Measurements from ENCODE around the gene KAZALD1.

The KAZALD1 gene

DNA sequence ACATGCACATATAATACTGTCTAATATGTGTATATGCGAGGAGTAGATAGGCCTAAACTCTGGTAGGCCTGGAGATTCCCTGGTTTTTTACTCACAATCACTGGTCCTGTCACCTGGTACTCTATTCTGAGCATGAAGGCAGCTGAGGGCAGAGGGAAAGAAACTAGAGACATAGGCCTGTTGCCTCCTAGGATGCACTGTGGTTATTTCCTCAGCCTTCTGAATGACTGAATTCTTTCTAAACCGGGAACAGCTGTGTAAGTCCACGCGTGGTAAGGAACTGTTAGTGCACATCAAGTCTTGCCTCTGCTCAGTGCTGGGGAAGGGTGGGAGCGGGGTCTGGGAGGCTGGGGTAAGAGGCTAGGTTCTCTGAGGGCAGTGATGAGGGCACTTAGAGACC lies 7.7 kb downstream of the KAZALD1 start:
- no peak for DNase-seq (ENCODE audit: low read depth)
- no peak overlapping the region for H3K4me3 ChIP-seq (ENCODE audit: low read depth, low read length)
- TF ChIP-seq, protein P1, sequence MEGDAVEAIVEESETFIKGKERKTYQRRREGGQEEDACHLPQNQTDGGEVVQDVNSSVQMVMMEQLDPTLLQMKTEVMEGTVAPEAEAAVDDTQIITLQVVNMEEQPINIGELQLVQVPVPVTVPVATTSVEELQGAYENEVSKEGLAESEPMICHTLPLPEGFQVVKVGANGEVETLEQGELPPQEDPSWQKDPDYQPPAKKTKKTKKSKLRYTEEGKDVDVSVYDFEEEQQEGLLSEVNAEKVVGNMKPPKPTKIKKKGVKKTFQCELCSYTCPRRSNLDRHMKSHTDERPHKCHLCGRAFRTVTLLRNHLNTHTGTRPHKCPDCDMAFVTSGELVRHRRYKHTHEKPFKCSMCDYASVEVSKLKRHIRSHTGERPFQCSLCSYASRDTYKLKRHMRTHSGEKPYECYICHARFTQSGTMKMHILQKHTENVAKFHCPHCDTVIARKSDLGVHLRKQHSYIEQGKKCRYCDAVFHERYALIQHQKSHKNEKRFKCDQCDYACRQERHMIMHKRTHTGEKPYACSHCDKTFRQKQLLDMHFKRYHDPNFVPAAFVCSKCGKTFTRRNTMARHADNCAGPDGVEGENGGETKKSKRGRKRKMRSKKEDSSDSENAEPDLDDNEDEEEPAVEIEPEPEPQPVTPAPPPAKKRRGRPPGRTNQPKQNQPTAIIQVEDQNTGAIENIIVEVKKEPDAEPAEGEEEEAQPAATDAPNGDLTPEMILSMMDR (IDR thresholded peaks at IDR 0.05; ENCODE audit: insufficient read depth, low read depth, low read length, missing control alignments): no peak

DNA sequence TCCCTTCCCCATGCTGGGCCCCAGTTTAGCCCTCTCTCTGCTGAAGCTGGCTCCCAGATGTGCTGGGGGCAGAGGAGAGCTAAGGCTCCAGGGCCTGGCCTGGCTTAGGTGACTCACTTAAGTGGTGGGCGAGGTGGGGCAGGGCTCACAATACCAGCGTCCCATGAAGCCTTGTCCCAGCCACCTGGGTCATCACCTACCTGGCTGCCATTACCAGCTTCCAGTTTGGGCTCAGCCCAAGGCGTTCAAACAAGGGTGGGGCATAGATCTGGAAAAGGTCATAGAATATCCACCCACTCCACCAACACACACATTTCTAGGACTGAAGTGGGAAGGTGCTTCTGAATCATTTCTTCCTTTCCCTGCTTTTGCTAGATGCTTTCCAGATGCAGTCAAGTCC lies 8.3 kb downstream of the KAZALD1 start:
- no peak overlapping the region for H3K4me3 ChIP-seq (ENCODE audit: low read depth, low read length)
- TF ChIP-seq, protein P1 (IDR thresholded peaks at IDR 0.05; ENCODE audit: insufficient read depth, low read depth, low read length, missing control alignments): no peak
- DNase-seq (ENCODE audit: low read depth): no peak

DNA sequence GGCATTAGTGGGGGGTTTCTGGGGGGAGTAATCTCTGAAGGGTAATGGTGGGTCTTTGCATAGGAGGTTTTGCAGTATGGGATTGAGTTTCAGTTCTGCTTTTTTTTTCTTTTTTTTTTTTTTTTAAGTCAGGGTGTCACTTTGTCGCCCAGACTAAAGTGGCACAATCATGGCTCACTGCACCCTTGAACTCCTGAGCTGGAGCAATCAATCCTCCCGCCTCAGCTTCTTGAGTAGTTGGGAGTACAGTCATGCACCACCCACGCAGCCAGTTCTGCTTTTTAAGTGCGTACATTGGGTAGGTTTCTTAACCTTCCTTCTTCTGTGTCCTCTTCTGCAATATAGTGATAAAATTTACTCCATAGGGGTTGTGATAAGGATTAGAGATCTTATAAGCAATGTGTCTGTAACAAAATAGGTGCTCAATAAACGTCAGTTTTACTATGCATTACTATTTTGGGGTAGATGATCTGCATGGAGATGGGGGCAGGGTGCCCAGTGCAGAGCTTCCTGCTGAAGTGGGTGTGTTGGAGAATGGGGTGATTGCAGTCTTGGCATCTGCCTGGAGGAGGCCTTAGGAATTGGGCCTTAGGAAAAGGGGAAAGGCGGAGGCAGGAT lies 9.6 kb downstream of the KAZALD1 start:
- H3K4me3 ChIP-seq (ENCODE audit: low read depth, low read length): no peak overlapping the region
- TF ChIP-seq, protein P1 (IDR thresholded peaks at IDR 0.05; ENCODE audit: insufficient read depth, low read depth, low read length, missing control alignments): no peak
- peak; percentile 48 for DNase-seq (ENCODE audit: low read depth)

DNA sequence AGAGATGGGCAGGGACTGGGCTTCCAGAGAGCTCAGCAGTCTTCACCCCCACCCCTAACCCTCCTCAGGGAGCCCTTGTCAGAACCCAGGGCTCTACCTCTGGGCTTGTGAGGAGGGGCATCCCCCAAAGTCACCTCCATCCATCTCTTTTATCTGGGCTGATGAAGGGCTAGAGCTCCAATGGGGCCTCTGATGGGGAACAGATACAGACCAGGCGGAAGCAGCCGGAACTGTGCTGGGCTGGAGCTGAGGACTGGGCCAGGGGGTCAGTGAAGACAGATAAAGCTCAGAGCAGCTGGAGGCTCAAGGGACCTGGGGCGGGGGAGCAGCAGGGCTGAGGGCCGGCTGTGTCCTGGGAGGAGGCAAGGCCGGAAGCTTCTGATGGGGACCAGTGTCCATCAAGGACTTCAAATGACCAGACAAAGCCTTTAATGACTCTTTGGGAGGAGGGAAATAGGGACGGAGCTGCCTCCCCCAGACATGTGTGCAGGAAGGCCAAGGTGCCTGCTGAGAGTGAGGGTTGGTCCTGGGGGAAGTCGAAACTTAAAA lies 10.2 kb downstream of the KAZALD1 start:
- TF ChIP-seq, protein P1 (IDR thresholded peaks at IDR 0.05; ENCODE audit: insufficient read depth, low read depth, low read length, missing control alignments): no peak
- H3K4me3 ChIP-seq (ENCODE audit: low read depth, low read length): no peak overlapping the region
- DNase-seq (ENCODE audit: low read depth): no peak

DNA sequence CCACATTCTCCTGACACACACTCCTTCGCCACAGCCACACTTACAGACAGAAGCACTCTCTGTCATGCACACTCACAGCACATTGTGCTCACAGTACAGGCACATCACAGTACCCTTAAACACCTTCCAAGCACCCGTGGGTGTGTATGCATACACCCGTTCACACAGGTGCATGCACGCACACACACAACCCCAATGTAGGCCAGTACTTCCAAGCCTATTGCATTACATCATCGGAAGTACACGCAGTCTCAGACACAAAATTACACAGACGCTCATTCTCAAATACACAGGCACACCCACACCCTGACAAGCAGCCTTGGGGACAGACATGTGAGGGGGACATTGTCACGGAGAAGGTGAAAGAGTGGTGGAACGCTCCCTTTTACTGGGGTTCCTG lies 11.1 kb downstream of the KAZALD1 start:
- H3K4me3 ChIP-seq (ENCODE audit: low read depth, low read length): no peak overlapping the region
- DNase-seq (ENCODE audit: low read depth): no peak
- TF ChIP-seq, protein P1 (IDR thresholded peaks at IDR 0.05; ENCODE audit: insufficient read depth, low read depth, low read length, missing control alignments): no peak

DNA sequence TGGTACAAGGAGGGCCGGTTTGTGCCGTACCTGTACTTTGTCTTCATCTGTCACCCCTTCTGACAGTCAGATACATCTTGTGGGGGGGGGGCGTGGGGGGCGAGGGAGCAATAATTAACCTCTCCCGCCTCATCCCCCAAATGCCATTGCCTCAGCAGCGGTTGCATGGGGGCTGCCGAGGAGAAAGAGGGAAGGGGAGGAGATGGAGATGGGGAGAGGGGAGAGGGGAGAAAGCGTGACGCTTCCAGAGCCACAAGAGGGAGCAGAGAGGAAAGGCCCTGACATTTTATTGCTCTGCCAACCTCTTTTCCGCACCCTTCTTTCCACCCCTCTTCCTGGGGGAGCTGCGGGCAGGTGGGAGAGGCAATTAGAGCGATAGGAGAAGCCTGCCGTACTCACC lies 11.8 kb downstream of the KAZALD1 start:
- H3K4me3 ChIP-seq (ENCODE audit: low read depth, low read length): no peak overlapping the region
- TF ChIP-seq, protein P1 (IDR thresholded peaks at IDR 0.05; ENCODE audit: insufficient read depth, low read depth, low read length, missing control alignments): no peak
- DNase-seq (ENCODE audit: low read depth): no peak

DNA sequence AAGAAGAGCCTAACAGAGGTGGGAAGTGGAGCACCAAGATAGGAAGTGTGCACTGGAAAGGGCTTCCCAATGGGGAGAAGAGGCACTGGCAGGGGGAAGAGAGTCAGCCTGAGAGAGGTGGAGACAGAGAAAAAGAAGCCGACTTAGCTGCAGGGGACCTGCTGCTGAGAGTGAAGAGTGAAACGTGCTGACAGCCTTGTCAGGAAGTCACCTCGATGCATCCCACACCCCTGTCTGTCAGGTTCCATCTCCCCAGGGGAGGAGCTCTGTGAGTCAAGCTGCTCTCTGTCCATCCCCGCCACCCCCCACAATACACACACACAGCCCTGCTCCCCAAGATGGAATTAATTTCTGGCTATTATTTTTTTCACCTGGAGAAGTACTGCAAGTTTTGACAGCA lies 14.0 kb downstream of the KAZALD1 start:
- no peak for DNase-seq (ENCODE audit: low read depth)
- TF ChIP-seq, protein P1 (IDR thresholded peaks at IDR 0.05; ENCODE audit: insufficient read depth, low read depth, low read length, missing control alignments): no peak
- no peak overlapping the region for H3K4me3 ChIP-seq (ENCODE audit: low read depth, low read length)

Data from GM12865 (cell line).